ENCODE measurements around the gene BZW2. TPM values are rescaled to one million over a fixed set of nuclear protein-coding genes. Genes with fewer than 3 reads are reported as not detected.

BZW2 gene
- total RNA-seq, 2 donors from 2014 or later = 19.5 to 40.9 TPM

- Histone ChIP-seq H3K4me1 (ENCODE audit: control insufficient read depth in 1 of 2, low read depth in 2 of 2) (peaks cover 0 to 7% of the 10 kb centered on the region in 2 donors), H3K4me3 (no peak overlapping the region), H3K27ac (no peak overlapping the region), H3K27me3 (replicated peaks; ENCODE audit: insufficient read depth) (no peaks in the 10 kb centered on the region), H3K9me3 (no peaks in the 10 kb centered on the region), H3K36me3 (no peaks in the 10 kb centered on the region)
- ATAC-seq (ENCODE audit: insufficient number of reproducible peaks, low FRiP score, low read depth) (no peak), DNase-seq (ENCODE audit: low spot score) (no peak)
- TF ChIP-seq CTCF (IDR thresholded peaks at IDR 0.05) = no peak
Measured at GRCh38 chr7:16755397-16755796, 109.4 kb downstream of the BZW2 start.

Other genes with a start within 250 kb of the BZW2 start
- gene CRPPA, start 224.6 kb upstream of the BZW2 start, total RNA-seq = 1 to 10 TPM; 1.4 to 2.1 TPM
- under 1 TPM in 1 of 2 donors, not detected in 1; 0.63 TPM for gene SOSTDC1, start 180.4 kb upstream of the BZW2 start, total RNA-seq
- gene LRRC72, start 119.4 kb upstream of the BZW2 start, total RNA-seq = not detected
- 10 to 100 TPM in 1 of 2 donors, 1 to 10 TPM in 1; 9.1 to 10.2 TPM for gene ANKMY2, start 427 bp upstream of the BZW2 start, total RNA-seq
- 1 to 10 TPM; 1.5 to 6.4 TPM for gene TSPAN13, start 107.6 kb downstream of the BZW2 start, total RNA-seq
- 10 to 100 TPM in 1 of 2 donors, not detected in 1; 25.2 TPM for gene AGR2, start 158.8 kb downstream of the BZW2 start, total RNA-seq
- gene AGR3, start 235.8 kb downstream of the BZW2 start, total RNA-seq = 10 to 100 TPM in 1 of 2 donors, not detected in 1; 22.2 TPM